H9 (cell line): ENCODE data around the gene PLCXD3. TPM values are rescaled to one million over a fixed set of nuclear protein-coding genes. Genes with fewer than 3 reads are reported as not detected.

Source experiments
- DNase-seq: peaks from one replicate; pipeline ENCODE4 v3.0.0-alpha.2; 2017
- H2AFZ ChIP-seq: one replicate; pipeline ENCODE4 v1.6.1; 2013; ENCODE audit warnings: mild to moderate bottlenecking, low read length, control low read depth, moderate library complexity
- H2AK5ac ChIP-seq: 2 replicates; pipeline ENCODE4 v1.6.1; 2013; ENCODE audit warnings: low read length, control low read depth, mixed read lengths; ENCODE audit not compliant: insufficient read length
- H2BK120ac ChIP-seq: one replicate; pipeline ENCODE4 v1.6.1; 2013; ENCODE audit warnings: low read depth, mild to moderate bottlenecking, low read length, control low read depth, inconsistent platforms; ENCODE audit not compliant: poor library complexity, severe bottlenecking
- H2BK12ac ChIP-seq: 2 replicates; pipeline ENCODE4 v1.6.1; 2013; ENCODE audit warnings: low read length, control low read depth, mixed read lengths, low read depth; ENCODE audit not compliant: insufficient read length
- H2BK15ac ChIP-seq: 2 replicates; pipeline ENCODE4 v1.6.1; 2013; ENCODE audit warnings: low read depth, low read length, control low read depth
- H2BK20ac ChIP-seq: one replicate; pipeline ENCODE4 v1.6.1; 2013; ENCODE audit warnings: low read depth, mild to moderate bottlenecking, low read length, control low read depth, inconsistent platforms; ENCODE audit not compliant: poor library complexity, severe bottlenecking
- H2BK5ac ChIP-seq: 2 replicates; pipeline ENCODE4 v1.6.1; 2013; ENCODE audit warnings: low read length, control low read depth, mixed read lengths; ENCODE audit not compliant: insufficient read length
- H3K14ac ChIP-seq: 2 replicates; pipeline ENCODE4 v1.6.1; 2013; ENCODE audit warnings: low read length, control low read depth; ENCODE audit not compliant: insufficient read depth
- H3K18ac ChIP-seq: 2 replicates; pipeline ENCODE4 v1.6.1; 2013; ENCODE audit warnings: low read depth, mild to moderate bottlenecking, mixed read lengths, low read length, control low read depth; ENCODE audit not compliant: insufficient read length
- H3K23ac ChIP-seq: 2 replicates; pipeline ENCODE4 v1.6.1; 2013; ENCODE audit warnings: low read length, control low read depth, mixed read lengths, low read depth; ENCODE audit not compliant: insufficient read length
- H3K23me2 ChIP-seq: 2 replicates; pipeline ENCODE4 v1.6.1; 2013; ENCODE audit warnings: low read depth, mild to moderate bottlenecking, mixed read lengths, low read length, control low read depth; ENCODE audit not compliant: insufficient read length, poor library complexity, severe bottlenecking
- H3K27ac ChIP-seq: 2 replicates; pipeline ENCODE4 v1.5.1; 2013; ENCODE audit warnings: low read length, control low read depth, mixed read lengths, low read depth; ENCODE audit not compliant: insufficient read length
- H3K27me3 ChIP-seq: 2 replicates; pipeline ENCODE4 v1.6.1; 2013; ENCODE audit warnings: low read length, control low read depth, inconsistent platforms; ENCODE audit not compliant: insufficient read depth
- H3K4ac ChIP-seq: 2 replicates; pipeline ENCODE4 v1.6.1; 2013; ENCODE audit warnings: low read depth, mild to moderate bottlenecking, control low read depth, inconsistent platforms, low read length, moderate library complexity
- H3K4me1 ChIP-seq: 2 replicates; pipeline ENCODE4 v1.6.1; 2013; ENCODE audit warnings: low read length, control low read depth, inconsistent platforms; ENCODE audit not compliant: insufficient read depth
- H3K4me2 ChIP-seq: 2 replicates; pipeline ENCODE4 v1.6.1; 2013; ENCODE audit warnings: low read length, control low read depth, mixed read lengths; ENCODE audit not compliant: insufficient read length, insufficient read depth
- H3K56ac ChIP-seq: 2 replicates; pipeline ENCODE4 v1.6.1; 2013; ENCODE audit warnings: low read depth, mild to moderate bottlenecking, mixed read lengths, low read length, control low read depth; ENCODE audit not compliant: insufficient read length
- H3K79me1 ChIP-seq: 2 replicates; pipeline ENCODE4 v1.6.1; 2013; ENCODE audit warnings: low read depth, mild to moderate bottlenecking, moderate library complexity, low read length, control low read depth, inconsistent platforms; ENCODE audit not compliant: insufficient read depth, poor library complexity, severe bottlenecking
- H3K79me2 ChIP-seq: 2 replicates; pipeline ENCODE4 v1.6.1; 2013; ENCODE audit warnings: low read length, control low read depth, inconsistent platforms; ENCODE audit not compliant: insufficient read depth
- H3K9ac ChIP-seq: 2 replicates; pipeline ENCODE4 v1.6.1; 2013; ENCODE audit warnings: low read length, control low read depth, mixed read lengths; ENCODE audit not compliant: insufficient read length; ENCODE audit errors: extremely low read depth
- H3K9me3 ChIP-seq: one replicate; pipeline ENCODE4 v1.6.1; 2013; ENCODE audit warnings: low read depth, low read length, inconsistent platforms; ENCODE audit not compliant: control insufficient read depth
- H3T11ph ChIP-seq: one replicate; pipeline ENCODE4 v1.6.1; 2013; ENCODE audit warnings: mild to moderate bottlenecking, low read length, control low read depth, inconsistent platforms
- H4K20me1 ChIP-seq: one replicate; pipeline ENCODE4 v1.6.1; 2013; ENCODE audit not compliant: control insufficient read depth, insufficient read length, insufficient read depth
- H4K5ac ChIP-seq: 2 replicates; pipeline ENCODE4 v1.6.1; 2013; ENCODE audit warnings: low read depth, mild to moderate bottlenecking, mixed read lengths, low read length, control low read depth; ENCODE audit not compliant: insufficient read length
- H4K8ac ChIP-seq: replicated peaks from 2 replicates; pipeline ENCODE4 v1.6.1; 2013; ENCODE audit warnings: low read length, control low read depth, mixed read lengths, low read depth; ENCODE audit not compliant: insufficient read length
- H4K91ac ChIP-seq: 2 replicates; pipeline ENCODE4 v1.6.1; 2013; ENCODE audit warnings: low read depth, mild to moderate bottlenecking, moderate library complexity, mixed read lengths, low read length, control low read depth; ENCODE audit not compliant: insufficient read length
- H3K27ac Mint-ChIP-seq, 3 experiments: 2 replicates in 2 of 3; 3 replicates in 1 of 3; pipeline ENCODE4 v1.8.0; 2020 to 2021; ENCODE audit warnings: mixed read lengths in 3 of 3, mild to moderate bottlenecking in 1 of 3, moderate library complexity in 1 of 3
- H3K27me3 Mint-ChIP-seq: 2 replicates; pipeline ENCODE4 v1.8.0; 2021; ENCODE audit warnings: low read depth, mild to moderate bottlenecking, moderate library complexity, mixed read lengths
- H3K36me3 Mint-ChIP-seq, 3 experiments: 2 replicates in 2 of 3; 3 replicates in 1 of 3; pipeline ENCODE4 v1.8.0; 2020 to 2021; ENCODE audit warnings: low read depth in 3 of 3, mixed read lengths in 3 of 3; ENCODE audit not compliant: insufficient read depth in 1 of 3
- H3K4me1 Mint-ChIP-seq, 2 experiments: 2 replicates each; pipeline ENCODE4 v1.8.0; 2020; ENCODE audit warnings: mixed read lengths in 2 of 2
- H3K4me3 Mint-ChIP-seq, 2 experiments: 2 replicates in 1 of 2; 3 replicates in 1 of 2; pipeline ENCODE4 v1.8.0; 2020 to 2021; ENCODE audit warnings: mild to moderate bottlenecking in 2 of 2, mixed read lengths in 2 of 2, moderate library complexity in 1 of 2
- H3K9me3 Mint-ChIP-seq, 2 experiments: 2 replicates in 1 of 2; 3 replicates in 1 of 2; pipeline ENCODE4 v1.8.0; 2020; ENCODE audit warnings: mild to moderate bottlenecking in 2 of 2, mixed read lengths in 2 of 2, moderate library complexity in 1 of 2
- WGBS: extraction: QIAGEN DNeasy Blood & Tissue Kit; methylation state at CpG from one replicate; pipeline ENCODE4 v1.1.7; 2013; ENCODE audit warnings: missing lambda C conversion rate, low lambda C conversion rate, mixed read lengths; ENCODE audit not compliant: insufficient read length; ENCODE audit errors: extremely low coverage; 5-methylcytosine and 5-hydroxymethylcytosine counted together
- total RNA-seq: library from RNA; stranded (reverse); gene quantifications from 2 replicates; pipeline ENCODE4 v1.2.1, GENCODE V29; 2021
- TF ChIP-seq, protein P1 (sequence below): fragments of 200-600 bp; sonication (generic); conservative IDR thresholded peaks from 3 replicates; pipeline ENCODE4 v1.8.0; 2021; ENCODE audit warnings: antibody characterized with exemption, mild to moderate bottlenecking

PLCXD3 gene
- total RNA-seq, 1 experiment from 2014 or later: not detected

DNA sequence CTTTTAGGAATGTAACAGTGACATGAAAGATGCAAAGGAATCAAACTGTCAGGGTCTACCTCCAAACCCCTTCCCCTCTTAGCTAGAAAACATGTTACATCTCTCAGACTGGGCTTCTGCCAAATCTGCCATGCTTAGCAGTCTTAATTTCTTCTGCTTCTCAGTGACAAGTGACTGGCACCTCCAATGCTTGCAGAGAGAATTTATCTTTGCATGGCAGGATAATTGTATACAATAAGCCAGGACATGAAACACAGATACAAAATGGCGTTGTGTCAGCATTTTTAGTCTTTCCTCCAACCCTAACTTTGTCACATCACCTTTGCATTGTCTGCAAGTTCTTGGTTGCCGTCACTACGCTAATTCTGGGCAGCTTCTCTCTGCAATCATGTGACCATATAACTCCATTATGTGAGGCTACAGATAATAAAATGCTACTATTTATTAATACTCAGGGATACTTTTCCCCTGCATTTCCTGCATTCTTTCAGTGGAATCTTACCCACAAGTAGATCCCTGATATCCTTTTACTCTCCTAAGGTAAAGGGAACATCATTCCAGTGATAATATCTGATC, 89.8 kb downstream of the PLCXD3 start:
- no CpG with 5 or more reads among the region's 3 CpGs for WGBS
- H3K4ac ChIP-seq: no peak overlapping the region
- no peak overlapping the region for H2BK5ac ChIP-seq
- H2BK120ac ChIP-seq: no peak overlapping the region
- H4K5ac ChIP-seq: no peak overlapping the region
- no peak overlapping the region for H3K4me3 Mint-ChIP-seq
- H2BK15ac ChIP-seq: no peak overlapping the region
- H2BK20ac ChIP-seq: no peak overlapping the region
- H3K18ac ChIP-seq: no peak overlapping the region
- no peak overlapping the region for H3K27ac Mint-ChIP-seq
- H3T11ph ChIP-seq: no peak overlapping the region
- H3K27me3 ChIP-seq: no peaks in the 10 kb centered on the region
- no peaks in the 10 kb centered on the region for H3K79me1 ChIP-seq
- H3K9ac ChIP-seq: no peak overlapping the region
- TF ChIP-seq, protein P1, sequence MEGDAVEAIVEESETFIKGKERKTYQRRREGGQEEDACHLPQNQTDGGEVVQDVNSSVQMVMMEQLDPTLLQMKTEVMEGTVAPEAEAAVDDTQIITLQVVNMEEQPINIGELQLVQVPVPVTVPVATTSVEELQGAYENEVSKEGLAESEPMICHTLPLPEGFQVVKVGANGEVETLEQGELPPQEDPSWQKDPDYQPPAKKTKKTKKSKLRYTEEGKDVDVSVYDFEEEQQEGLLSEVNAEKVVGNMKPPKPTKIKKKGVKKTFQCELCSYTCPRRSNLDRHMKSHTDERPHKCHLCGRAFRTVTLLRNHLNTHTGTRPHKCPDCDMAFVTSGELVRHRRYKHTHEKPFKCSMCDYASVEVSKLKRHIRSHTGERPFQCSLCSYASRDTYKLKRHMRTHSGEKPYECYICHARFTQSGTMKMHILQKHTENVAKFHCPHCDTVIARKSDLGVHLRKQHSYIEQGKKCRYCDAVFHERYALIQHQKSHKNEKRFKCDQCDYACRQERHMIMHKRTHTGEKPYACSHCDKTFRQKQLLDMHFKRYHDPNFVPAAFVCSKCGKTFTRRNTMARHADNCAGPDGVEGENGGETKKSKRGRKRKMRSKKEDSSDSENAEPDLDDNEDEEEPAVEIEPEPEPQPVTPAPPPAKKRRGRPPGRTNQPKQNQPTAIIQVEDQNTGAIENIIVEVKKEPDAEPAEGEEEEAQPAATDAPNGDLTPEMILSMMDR: no peak
- H4K91ac ChIP-seq: no peak overlapping the region
- no peak overlapping the region for H2AK5ac ChIP-seq
- H3K23me2 ChIP-seq: no peaks in the 10 kb centered on the region
- no peaks in the 10 kb centered on the region; the same call in 1 of the 2 replicates for H3K4me1 ChIP-seq
- no peak for DNase-seq
- no peaks in the 10 kb centered on the region for H3K9me3 Mint-ChIP-seq
- peaks cover 14% of the 10 kb centered on the region in 2 experiments for H3K4me1 Mint-ChIP-seq
- no peak overlapping the region for H3K27ac ChIP-seq
- no peak overlapping the region for H2AFZ ChIP-seq
- H3K56ac ChIP-seq: no peak overlapping the region
- H4K20me1 ChIP-seq: no peaks in the 10 kb centered on the region
- no peak overlapping the region for H3K4me2 ChIP-seq
- no peaks in the 10 kb centered on the region for H3K79me2 ChIP-seq
- no peak overlapping the region for H4K8ac ChIP-seq
- no peak overlapping the region for H3K23ac ChIP-seq
- H3K36me3 Mint-ChIP-seq: no peaks in the 10 kb centered on the region
- H3K14ac ChIP-seq: no peak overlapping the region
- no peaks in the 10 kb centered on the region for H3K9me3 ChIP-seq
- H3K27me3 Mint-ChIP-seq: no peaks in the 10 kb centered on the region
- no peak overlapping the region for H2BK12ac ChIP-seq
